HK-2 (cell line): ENCODE data around the gene CLMP.

Source experiments
- DNase-seq: peaks from one replicate; pipeline ENCODE4 v3.0.0-alpha.2; 2018; ENCODE audit not compliant: unreplicated experiment

Gene CLMP, protein sequence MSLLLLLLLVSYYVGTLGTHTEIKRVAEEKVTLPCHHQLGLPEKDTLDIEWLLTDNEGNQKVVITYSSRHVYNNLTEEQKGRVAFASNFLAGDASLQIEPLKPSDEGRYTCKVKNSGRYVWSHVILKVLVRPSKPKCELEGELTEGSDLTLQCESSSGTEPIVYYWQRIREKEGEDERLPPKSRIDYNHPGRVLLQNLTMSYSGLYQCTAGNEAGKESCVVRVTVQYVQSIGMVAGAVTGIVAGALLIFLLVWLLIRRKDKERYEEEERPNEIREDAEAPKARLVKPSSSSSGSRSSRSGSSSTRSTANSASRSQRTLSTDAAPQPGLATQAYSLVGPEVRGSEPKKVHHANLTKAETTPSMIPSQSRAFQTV

DNA sequence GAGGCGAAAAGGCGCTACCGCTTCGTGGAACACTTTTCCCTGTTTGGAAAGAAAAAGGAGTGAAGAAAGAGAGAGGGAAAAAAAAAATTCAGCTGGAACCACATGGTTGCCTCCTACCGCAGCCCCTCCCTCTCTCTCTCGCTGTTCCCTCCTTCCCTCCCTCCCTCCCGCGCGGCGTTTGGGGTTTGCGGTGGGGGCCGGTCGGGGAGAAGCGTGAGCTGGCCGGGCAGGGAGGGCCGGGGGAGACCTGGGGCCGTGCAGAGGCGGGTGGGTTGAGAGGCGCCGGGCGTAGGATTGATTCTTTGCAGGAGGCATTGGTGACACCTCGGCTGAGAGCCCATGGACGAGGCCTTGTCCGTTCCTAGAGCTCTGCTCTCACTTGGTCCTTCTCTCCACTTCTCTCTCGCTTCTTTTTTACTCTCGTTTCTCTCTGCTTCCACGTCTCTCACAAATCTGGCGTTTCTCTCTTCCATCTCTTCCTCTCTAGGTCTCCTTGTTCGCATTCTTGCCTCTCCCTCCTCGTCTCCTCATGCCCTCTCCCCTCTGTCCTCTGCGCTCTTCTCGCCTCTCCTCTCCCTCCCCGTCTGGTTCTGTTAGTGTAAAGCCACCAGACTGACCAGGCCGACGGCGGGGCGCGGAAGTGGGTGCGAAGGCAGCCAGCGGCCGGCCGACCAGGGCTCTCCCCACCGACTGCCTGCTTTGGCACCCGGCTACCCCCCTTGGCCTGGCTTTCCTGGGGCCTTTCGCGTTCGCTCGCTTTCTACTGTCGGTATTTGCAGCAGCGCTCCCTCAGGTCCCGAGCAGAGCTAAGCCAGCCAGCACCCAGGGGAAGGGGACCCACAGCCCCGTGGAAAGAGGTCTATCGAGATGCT is at the start of gene CLMP:
Gene CLMP (minus strand): TSS at position 61 of the 872 bp plus-strand sequence. CDS start 308 bp downstream, outside the sequence.
- peak; percentile 57 for DNase-seq

DNA sequence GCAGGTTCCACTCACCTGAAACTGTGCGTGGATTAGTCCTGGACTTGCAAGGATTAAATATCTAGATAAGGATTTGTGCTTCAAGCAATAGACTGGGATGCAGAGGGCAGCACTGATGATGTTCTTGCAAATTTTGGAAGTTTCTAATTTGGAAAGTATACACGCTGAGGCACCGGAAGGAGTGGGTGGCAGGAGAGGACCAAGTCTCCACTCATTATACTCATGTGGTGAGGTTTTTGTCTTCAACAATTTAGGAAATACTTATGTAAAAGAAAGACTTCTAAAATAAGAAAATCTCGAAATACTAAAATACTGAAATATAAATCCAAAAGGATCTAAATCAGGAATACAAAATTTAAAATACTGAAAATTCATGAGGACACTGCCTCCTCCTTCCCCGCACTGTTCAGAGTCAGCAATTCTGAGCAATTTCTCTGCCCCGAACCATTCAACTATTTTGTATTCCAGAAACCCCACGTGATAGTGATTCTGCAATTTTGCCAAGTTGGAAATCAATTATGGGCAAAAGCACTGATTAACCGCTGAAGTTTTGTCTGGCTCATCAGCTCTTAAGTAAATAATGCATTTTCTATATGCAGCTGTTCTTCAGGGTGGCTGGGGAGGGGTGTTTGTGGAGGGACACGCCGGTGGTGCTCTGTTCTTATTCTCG is 47.0 kb upstream of the CLMP start:
- no peak for DNase-seq

DNA sequence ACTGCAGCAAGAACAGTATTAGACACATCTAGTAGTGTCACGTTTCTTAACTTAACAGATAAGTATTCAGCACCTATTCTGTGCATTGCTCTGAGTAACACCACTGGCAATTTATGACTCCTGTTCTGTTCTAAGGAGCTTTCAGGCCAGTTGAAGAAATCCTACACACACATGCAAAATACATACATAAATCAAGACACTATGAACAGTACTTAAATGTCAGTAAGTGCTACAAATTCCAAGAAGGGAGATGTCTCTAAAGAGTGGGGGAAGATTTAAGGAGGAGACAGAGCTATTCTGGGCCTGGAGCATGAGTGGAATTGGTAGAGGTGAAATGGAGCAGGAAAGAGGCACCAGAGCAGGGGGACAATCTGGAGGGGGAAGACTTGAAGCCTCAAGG is 46.2 kb upstream of the CLMP start:
- DNase-seq = no peak

DNA sequence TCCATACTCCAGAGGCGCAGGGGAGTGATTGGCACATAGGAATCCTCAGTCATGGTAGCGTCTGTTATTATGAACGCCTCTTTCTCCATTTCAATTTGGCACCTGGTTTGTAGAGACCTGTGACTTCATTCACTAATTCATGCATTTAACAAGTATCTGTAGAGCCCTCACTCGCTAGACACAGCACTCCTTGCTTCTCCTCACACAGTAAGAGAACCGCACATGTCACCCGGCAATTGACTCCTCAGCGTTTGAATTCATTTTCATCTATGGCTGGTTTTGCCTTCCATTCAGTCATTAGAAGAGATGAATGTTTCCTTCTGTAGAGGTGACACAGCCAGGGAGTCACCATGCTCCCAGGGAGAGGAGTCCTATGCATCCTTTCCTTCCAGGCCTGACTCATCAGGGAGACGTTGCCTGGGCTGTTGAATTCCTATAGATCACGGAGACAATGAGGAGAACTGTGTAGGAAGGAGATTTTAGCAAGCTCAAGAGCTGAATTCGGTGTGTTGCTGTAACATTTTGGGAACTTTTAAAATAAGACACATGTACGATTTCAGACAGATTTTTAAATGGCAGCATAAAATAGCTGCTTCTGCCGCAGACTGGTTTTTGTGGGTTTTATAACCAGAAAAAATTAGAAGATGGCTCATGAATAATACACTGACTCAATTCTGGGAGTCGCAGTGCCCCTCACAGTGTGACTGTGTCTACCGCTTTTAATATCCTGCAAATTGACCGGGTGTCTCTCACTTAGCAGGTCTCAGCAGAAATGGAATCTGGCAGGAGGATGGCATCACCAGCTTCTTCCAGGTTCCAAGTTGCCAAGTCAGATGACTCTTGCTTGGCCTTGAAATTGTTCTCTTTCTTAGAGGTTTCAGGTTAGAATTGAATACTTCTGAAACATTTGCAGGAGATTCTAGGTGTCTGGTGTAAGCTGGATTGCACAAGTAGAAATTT is 44.4 kb upstream of the CLMP start:
- DNase-seq = no peak

DNA sequence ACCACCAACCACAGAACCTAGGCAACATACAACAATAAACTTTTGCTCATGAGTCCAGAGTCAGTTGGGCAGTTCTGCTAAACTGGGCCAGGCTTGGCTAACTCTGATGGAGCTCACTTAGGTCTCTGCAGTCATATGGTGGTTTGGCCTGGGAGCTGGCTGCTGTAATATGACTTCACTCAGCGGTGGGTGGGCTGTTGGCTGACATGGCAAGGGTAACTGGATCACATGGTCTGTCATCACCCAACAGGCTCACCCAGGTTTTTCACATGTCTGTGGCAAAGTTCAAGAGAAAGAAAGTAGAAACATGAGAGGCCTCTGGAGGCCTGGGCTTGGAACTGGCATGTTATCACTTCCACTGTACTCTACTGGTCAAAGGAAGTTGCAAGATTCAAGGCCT is 43.2 kb upstream of the CLMP start:
- DNase-seq = no peak

DNA sequence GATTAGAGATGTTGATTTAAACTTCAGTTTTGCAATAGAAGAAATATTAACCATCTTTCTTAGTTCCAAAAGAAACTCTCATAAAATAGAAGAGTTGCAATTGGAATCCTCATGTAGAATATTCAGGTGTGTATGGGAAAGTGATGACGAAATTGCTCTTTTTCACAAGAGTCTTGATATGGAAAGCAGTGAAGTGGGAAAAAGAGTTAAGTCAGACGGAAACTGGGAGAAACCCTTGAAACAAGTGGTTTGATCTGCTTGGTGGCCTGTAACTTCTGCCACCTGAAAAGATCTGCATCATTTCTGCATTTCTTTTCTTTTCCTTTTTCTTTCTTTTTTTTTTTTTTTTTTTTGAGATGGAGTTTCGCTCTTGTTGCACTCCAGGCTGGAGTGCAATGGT is 41.8 kb upstream of the CLMP start:
- DNase-seq = no peak

DNA sequence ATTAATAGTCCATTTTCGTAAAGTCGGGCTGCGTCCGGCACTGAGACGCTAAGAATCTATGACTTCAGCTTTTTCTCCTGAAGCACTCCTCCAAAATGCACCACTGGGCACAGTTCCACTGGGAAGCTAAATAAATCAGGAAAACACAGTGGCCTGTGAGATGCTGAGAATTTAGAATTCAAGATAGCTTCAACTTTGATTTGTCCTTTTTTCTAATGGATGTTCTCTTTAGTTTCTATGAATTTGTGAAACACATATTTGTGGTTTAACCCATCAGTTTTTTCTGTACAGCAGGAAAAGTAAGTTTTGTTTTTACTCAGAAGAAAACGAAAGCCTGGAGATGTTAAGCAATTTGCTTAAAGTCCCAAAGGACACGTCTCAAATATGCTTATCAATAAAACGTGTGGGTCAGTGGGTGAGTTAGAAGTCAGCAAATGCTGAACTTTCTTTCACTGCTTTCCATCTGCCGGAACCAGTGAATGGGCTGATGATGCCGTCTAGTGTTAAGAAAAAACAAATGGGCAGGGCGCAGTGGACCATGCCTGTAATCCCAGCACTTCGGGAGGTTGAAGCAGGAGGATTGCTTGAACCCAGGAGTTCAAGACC is 40.7 kb upstream of the CLMP start:
- DNase-seq = no peak

DNA sequence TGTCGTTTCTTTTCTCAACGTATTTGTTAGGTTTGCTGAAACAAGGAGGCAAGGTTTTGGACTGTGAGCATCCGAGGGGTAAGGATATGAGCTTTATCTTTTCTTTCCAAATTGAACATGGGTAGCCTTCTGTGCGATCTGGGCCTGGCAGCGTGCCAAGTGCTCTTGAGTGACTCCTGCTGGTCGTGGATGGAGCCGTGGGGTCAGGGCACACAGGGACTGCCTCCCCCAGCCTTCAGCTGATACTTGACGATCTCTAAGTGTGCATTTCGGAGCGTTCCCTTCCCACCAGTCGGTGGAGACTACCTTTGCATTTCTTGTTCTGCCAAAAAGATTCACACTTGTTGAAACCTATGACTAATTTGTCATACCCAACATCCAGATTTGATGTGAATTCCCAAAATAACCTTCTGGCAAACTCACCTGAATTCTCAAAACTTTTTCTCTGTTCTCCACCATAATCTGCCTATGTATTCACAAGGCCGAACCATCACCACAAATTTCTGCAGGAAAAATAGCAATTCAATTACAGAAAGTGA is 40.1 kb upstream of the CLMP start:
- peak; percentile 22 for DNase-seq

DNA sequence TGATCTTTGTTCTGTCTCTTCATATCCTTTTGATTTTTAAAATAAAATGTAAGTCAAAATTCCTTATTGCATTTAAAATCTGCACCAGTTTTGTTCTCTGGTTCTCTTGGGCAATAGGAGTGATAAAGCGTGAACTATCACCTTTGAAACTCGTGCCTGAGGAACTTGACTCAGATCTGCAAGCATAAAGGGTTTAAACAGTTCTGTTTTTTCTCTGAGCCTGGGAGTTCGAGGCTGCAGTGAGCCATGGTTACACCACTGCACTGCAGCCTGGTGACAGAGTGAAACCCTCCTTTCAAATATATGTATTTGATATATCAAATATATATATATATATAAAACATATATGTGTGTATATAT is 38.9 kb upstream of the CLMP start:
- DNase-seq = no peak

DNA sequence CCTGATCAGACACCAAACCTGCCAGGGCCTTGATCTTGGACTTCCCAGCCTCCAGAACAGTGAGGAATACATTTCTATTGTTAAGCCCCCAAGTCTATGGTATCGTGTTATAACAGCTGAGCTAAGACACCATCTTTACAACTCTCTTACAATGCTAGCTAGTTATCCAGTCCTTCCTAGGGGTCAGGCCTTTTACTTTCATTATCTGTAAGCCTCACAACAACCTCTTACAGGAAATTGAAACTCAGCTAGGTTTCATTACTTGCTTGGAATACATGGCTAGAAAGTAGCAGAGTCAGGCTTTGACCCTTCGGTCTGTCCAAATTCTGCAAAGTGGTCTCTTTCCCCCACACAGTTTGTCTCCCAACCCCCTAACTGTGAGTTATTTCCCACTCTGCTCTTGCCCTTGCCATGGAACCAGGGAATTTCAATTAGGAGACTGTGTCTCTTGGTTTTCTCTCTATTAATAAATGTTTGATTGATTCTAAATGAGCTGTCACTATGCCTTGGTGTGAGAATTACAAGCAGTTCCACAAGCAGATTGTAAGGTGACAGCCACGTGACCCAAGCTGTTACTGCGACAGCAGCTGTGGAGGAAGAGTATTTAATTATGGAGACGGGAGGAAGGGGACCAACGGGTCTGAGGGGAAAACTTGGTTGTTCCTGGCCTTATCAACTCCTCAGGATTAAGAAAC is 38.4 kb upstream of the CLMP start:
- DNase-seq = no peak

DNA sequence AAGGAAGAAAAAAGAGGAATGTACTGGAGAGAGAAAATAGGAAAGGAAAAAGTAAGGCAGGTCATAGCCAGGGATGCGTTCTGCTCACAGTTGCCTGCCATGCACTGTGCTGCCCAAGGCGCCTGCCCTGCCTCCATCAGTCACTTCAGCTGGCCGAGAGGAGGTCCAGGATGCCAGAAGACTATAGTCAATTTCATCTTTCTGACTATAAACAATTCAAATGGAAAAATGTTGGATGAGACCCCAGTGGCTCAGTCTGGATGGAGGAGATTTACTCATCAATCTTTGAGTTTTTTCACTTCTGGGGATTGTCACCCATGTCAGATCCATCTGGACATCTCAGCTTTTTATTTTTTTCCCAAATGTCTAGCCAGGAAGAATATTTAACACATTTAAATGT is 36.7 kb upstream of the CLMP start:
- DNase-seq = no peak

DNA sequence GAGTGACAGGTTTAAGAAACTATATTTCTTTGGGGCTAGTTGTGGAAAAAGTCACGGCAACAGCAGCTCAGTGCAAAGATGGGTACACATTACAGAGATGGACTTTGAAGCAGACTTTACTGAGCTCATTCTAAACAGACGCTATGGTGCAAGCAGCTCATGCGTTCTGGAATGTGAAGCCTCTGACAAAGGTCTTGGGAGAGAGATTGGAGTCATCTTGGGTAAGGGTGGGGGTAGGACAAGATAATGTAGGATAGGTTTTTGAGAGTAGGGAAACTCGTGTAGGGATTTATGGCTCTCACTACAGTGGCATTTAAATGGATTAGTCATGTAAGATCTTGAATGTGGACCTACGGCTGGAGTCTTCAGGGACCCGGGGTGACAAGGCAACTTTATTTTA is 36.2 kb upstream of the CLMP start:
- no peak for DNase-seq

DNA sequence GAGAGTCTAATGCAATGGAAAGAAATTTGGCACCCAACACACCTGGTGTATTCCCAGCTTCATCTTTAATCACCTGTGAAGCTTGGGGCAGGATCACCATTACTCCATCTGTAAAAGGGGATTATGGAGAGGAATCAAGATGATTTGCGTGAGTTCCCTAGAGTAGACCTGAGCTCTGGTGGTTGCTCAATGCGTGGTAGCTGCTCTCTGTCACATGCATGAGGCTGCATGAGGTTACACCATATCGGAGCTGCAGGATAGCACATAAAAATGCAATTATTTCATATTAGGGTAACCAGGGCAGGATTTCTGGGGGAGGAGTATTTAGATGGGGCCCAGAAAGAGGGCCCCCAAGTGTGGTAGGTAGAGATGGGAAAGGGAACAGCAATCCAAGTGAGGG is 35.3 kb upstream of the CLMP start:
- no peak for DNase-seq

DNA sequence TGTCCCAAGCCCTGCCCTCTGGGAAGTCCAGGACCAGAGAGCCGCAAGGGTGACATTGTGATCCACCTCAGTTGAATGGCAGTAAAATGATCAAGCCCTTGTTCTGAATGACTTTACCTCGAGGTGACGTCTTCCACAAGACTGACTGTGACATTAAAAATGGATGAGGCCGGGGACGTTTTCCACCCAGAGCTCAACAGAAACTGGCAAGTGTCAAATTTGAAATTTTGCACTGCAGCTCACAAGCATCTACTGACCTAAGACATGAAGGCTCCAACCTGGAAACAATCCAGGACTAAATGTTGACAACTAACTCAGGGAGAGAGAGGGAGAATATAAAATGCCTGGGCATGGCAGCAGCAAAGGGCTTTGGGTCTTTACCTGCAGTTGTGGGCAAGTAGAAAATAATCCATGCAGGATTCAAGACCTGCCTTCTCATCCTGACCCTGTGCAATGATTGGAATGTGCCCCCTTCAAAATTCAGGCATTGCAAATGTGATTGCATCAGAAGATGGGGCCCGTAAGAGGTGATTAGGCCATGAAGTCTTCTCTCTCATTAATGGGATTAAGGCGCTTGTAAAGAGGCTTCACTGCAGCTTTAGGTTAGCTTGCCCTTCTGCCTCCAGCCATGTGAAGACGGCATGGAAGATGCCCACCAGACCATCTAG is 33.6 kb upstream of the CLMP start:
- DNase-seq = no peak

DNA sequence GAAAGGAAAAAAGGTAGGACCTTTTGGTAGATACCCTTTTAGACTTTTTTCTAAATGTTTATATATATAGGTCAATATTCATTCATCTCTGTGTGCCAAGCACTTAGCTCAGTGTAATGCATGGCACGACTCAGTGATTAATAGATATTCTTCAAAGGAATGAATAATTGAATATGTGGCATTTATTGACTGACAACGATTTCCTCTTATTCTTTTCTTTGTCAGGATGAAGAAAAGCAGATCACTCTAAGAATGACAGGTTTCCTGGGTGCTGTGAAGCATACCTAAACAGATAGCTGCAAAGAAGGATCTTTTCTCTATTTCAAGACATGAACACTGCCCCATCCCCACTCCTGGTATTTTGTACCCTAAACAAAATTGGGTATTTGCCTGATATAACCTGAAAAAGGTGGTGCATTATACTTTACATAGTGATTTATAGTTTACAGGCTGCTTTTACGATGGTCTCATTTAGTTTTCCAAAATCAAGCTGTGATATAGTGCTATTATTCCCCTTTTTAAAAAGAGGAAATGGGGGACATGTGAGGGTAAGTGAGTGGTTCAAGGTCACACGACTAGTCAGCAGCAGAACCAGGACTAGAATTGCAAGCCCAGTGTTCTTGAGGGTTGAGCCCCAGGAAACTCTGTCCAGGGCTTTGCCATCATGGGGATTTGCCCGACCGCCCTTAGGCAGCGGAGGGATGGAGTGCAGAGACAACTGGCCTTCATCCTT is 32.9 kb upstream of the CLMP start:
- DNase-seq = no peak

DNA sequence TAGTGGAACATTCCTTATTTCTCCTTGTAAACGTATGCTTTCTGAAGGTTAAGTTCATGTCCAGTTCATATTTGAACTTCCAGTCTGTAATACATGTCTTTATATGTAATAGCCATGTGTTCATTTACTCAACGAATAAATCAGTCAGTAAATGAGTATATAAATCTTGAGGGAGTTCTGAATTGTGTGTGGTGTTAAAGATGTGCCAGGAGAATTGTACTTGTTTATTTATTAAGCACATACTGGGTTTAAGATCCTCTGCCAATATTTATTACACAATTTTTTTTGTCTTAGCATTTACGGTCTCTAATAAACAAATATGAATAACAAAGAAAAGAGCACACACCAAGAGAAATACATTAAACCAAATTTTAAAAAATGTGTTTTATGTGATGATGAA is 26.5 kb upstream of the CLMP start:
- no peak for DNase-seq

DNA sequence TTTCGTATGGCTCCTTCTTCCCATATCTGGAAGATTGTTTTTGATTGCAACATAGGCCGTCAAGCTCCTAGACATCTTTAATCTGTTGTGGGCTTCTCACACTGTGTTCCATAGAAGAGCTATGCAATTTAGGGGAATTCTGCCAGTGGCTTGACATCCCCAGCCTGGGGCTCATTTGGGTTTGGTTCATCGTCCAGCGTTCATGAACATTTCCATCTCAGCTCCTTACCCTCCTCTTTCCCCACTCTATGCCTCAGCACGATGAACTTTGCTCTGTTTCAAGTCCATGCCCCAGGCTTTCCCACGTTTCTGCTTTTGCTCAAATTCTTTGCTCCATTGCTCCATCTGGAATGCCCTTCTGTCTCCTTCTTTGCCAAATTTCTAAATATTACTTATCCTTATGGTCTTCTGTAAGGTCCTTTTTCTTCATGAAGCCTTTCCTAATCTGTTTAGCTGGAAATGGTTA is 26.1 kb upstream of the CLMP start:
- no peak for DNase-seq

DNA sequence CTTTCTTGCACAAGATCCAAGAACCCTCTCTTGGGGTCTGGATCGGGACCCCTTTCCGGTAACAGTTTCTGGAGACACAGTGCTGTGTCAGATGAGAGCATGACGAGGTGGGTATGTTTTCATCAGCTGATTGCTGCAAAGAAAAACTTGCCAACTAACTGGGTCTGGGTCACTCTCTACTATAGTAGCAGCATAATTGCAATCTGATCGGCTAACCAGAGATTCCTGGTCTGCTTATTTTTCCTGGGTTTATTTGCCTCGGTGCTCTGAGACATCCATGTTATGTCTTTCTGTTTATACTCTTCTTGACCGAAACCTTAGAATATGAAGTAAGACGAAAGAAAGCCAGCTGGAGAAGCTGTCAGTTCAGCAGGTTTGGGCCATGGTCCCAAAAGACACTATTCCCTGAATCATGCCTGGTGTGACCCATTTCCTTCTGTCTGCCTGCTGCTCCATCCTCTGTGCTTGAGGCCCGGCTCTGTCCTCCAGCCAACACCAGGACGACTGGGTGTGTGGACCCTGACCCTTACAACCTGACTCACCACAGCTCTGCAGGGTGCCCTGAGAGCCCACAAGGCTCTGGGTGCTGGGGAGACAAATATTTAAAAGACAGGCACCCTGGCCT is 24.1 kb upstream of the CLMP start:
- peak; percentile 15 for DNase-seq
